HG03457 (cell line): ENCODE results near the gene SHCBP1.
"Not testable (repeated sequence)": the region's sequence is repeated elsewhere in the genome, so short reads cannot be mapped to it uniquely, and the experiment has no call there.

ENCODE experiments used
- ATAC-seq: cut with Tn5 transposase; IDR thresholded peaks from one replicate; pipeline ENCODE4 v1.9.1; 2021; ENCODE audit warnings: moderate number of reproducible peaks; ENCODE audit not compliant: unreplicated experiment

Gene SHCBP1, protein sequence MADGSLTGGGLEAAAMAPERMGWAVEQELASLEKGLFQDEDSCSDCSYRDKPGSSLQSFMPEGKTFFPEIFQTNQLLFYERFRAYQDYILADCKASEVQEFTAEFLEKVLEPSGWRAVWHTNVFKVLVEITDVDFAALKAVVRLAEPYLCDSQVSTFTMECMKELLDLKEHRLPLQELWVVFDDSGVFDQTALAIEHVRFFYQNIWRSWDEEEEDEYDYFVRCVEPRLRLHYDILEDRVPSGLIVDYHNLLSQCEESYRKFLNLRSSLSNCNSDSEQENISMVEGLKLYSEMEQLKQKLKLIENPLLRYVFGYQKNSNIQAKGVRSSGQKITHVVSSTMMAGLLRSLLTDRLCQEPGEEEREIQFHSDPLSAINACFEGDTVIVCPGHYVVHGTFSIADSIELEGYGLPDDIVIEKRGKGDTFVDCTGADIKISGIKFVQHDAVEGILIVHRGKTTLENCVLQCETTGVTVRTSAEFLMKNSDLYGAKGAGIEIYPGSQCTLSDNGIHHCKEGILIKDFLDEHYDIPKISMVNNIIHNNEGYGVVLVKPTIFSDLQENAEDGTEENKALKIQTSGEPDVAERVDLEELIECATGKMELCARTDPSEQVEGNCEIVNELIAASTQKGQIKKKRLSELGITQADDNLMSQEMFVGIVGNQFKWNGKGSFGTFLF

DNA sequence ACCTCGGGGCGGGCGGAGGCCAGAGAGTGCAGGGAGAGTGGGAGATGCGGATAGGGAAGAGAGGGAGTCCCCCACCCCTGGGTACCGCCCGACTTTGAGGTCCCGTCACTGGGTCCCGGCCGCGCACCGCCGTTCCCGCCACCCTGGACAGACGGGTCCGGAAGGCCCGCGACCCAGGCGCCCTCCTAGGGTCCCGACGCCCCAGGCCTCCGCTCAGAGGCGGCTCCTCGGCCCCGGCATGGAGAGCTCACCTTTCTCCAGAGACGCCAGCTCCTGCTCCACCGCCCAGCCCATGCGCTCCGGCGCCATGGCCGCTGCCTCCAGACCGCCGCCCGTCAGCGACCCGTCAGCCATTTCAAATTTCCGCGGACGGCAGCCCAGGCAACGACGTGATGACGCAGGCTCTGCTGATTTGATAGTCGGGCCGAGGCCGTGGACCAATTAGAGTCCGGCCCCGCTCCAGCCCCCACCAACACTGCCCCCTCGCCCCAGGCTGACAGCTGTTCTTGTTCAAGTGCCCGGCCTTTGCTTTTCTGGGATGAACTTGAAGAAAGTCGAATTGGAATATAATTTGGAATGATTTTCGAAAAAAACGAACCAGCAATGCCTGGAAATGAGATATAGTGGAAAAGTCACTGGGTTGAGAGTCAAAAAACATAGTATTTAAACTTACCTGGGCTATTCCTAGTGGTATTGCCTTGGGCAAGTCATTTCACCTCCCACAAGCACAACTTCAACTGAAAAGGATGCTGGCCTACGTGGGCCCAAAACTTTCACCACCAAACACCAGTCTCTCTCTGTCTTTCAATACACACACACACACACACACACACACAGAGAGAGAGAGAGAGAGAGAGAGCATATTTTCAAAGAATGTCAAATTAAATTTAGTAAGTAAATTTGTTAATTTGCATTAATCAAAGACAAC, at the start of gene SHCBP1:
Gene SHCBP1, minus strand, starts transcription at position 374 of the 928 bp plus-strand sequence. Its CDS starts 20 bp downstream, at position 354.
- ATAC-seq, result peak; percentile 90

DNA sequence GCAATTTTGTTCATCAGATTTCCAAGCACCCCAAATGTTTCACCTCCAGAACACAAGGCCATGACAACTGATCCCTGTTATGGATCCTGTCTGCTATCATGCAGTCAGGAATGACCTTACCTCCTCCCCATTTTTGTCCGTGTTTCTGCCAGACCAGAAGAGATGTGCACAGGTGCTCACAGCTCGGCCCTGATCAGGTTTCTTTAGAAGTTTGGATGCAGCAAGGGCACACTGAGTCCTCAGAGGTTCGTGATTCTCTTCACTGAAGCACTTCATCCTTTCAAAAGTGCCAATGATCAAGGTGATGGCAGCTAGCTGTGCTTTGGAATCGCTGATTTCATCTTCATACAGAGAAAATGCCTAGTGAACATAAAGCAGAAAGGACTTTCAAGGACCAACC, 40.9 kb upstream of the SHCBP1 start:
- no peak for ATAC-seq

DNA sequence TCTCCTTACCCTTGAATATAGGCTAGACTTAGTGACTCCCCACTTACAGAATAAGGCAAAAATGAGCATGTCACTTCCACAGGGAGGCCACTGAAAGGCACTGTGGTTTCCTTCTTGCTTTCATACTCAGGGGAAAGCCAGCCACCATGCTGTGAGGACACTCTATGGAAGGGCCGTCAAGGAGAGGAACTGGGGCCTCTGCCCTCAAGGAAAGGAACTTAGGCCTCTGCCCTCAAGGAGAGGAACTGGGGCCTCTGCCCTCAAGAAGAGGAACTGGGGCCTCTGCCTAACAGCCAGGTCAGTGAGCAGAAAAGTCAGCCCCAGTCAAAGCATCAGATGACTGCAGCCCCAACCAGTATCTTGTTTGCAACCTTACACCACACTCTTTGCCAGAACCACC, 37.7 kb upstream of the SHCBP1 start:
- ATAC-seq, result peak; percentile 89

DNA sequence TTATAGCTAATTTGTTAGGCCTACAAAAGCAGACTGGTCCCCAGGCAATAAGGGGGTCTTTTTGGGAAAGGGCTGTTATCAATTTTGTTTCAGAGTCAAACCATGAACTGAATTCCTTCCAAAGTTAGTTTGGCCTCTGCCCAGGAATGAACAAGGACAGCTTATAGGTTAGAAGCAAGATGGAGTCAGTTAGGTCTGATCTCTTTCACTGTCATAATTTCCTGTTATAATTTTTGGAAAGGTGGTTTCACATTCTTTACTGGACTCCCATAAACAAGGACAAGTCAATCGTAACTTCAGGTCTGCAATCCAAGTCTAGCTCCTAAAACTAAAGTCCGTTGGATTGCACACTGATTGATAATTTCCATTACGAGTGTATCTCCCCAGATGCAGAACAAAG, 30.1 kb upstream of the SHCBP1 start:
- no peak for ATAC-seq

DNA sequence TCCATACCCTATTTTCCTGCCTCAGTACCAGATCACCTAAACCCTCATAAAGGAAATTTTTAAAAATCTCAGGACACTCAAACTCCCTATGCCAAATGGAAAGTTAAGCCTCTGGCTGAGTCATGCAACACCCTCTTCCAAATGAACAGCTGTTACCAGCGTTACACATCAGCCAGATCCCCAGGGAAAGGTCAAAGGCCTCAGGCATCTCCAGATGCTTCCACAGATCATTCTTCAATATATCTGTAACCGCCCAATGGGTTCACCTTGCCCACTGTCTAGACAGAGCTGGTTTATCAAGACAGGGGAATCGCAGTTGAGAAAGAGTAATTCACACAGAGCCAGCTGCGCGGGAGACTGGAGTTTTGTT, 29.1 kb upstream of the SHCBP1 start:
- ATAC-seq, result no peak

DNA sequence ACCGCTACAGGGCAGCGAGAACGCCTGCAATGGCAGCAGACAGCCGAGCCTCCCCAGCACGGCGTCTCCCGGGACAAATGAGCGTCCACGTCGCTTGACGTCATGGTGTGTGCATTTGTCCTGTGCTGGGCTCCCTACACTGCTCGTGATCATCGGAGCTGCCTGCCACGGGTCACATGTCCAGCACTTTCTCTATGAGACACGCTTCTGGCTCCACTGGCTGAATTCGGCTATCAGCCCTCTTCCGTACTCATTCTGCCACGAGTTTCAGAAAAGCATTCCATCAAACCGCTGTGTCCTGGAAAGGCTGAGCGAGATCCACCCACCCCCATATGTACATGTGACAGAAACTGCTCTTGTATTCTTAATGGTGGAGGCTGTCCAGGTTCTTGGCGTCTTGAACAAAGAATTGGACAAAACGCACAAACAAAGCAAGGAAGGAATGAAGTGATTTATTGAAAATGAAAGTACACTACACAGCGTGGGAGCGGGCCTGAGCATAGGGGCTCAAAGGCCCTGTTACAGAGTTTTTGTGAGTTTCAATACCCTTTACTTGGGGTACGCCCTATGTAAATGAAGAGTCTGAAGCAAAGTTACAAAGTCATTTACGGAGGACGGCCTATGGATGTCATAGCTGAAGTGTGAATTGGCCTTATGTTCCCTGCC, 28.5 kb upstream of the SHCBP1 start:
- ATAC-seq, result no peak

DNA sequence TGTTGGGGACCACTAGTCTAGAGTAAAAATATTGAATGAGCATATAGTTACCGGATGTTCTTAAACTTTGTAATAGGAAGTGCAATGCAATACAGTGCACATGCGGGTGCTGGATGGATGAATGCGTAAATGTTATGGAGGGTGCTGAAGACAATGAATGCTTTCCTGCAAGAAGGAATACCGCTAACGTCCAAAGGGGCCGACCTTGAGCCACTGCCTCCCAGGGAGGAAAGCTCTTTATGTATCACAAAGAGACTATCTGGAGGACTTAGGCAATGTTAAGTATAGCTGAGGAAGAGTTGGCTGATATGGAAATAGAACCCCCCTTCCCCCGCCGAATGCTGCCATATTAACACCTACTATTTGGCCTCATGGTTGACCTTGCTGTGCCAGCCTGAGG, 27.5 kb upstream of the SHCBP1 start:
- ATAC-seq, result no peak

DNA sequence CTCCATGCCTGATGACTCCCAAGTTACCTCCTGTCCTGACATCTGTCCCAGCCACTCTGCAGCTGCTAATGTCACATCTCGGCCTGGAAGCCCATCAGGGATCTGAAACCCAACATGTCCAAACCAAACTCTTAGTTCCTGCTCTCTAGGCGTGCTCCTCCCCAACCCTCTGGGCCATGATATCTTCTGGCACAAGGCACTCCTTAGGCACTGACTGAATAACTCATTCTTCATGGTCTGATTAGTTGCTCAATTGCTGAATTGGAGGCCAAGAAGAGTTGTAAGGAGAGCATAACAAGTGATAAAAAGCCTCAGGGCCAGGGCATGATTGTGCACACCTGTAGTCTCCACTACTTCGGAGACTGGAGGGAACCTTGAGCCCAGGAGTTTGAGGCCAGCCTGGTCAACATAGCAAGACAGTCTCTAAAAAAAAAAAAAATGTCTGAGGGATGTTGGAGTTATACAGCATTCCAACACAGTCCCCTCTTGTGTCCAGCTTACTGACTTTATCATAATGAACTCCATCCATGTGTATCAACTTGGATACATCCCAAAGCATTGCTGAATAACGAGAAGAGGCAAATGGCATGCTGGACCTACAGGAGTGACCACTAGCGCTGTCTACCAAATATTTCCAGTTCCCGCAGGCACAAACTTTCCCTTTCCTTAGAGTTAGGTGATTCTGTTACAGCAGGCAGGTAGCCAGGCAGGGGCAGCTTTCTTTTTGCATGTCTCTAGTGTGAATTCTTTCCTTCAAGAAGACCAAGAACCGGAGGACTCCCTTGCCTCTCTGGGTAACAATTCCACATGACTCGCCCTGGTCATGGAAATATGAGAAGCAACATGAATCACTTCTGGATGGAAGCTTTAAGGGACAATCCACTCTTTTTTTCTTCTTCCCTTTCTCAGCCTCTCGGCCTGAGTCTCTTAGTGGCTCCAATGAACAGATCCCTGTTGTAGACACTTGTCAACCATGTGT, 18.1 kb upstream of the SHCBP1 start:
- no peak for ATAC-seq

DNA sequence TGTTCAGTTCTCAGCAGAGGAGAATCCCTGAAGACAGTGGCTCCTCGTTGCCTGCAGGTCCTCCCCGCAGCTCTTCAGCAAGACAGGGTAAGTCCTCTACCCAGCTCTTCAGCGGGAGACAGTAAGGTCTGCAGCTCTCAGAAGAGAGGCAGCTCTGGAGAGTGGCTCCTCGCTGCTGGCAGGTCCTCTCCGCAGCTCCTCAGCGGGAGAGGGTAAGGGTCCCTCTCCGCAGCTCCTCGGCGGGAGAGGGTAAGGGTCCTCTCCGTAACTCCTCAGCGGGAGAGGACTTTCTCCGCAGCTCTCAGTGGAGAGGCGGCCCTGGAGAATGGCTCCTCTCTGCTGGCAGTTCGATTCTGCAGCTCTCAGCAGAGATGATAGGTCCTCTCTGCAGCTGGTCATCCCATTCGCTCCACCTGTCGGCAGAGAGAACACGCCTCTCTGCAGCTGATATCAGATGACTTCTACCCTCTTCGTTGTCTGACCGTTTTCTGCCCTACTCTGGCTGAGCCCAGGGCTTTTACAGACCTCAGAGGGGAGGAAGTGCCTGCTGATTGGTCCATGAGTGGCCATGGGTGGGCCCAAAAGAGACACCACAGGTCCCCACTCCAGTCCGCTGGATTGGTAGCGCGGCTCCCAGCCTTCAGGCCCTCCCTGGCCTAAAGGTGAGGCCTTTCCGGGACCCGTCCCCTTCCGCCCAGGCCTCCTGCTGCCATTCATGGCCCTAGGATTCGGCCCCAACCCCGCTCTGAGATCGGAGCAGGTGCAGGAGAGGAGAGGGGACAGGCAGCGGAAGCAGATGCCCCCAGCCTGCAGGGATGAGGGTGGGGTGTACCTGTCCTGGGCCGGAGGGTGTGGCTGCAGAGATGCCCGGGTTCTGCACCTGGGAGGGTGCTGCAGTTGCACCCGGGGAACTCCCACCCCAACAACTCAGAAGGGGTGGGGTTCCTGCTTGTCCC, 11.9 kb upstream of the SHCBP1 start:
- no peak for ATAC-seq

DNA sequence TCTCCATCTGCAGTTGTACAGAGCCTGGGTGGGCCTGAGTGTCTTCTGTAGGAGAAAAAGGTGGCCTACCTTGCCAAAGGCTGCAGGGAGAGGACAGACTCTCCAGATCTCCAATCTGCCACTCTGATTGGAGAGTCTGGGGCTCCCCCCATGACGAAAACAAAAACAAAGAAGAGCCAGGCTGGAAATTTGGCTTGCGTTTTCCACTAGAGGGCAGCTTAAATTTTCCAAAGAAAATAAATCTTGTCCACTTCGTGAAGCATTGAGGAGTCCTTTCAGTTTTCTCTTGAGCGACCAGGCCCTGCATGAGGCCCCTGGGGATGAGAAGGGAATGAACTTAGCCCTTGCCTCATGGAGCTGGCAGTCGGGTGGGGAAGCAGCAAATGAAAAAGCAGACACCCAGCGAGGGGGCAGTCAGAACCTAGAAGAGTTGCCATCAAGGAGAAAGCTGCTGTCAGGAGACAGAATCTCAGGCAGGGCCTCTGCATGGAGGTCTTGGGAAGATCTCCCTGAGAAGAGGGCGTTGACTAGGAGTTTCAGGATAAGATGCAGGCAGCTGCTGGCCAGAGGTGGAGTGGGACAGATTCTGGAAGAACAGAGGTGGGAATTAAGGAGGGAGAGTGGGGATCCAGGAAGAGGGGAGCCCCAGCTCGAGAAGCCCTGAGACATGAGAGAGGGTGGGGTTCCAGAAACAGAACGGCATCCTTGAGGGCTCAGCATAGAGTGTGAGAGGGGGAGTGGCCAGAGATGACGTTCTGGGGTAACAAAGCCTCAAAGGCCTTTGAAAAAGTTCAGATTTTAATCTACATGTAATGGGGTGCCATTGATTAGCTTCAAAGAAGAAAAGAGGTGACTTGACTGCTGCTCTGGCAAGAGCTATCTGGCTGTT, 8.4 kb upstream of the SHCBP1 start:
- ATAC-seq, result no peak

DNA sequence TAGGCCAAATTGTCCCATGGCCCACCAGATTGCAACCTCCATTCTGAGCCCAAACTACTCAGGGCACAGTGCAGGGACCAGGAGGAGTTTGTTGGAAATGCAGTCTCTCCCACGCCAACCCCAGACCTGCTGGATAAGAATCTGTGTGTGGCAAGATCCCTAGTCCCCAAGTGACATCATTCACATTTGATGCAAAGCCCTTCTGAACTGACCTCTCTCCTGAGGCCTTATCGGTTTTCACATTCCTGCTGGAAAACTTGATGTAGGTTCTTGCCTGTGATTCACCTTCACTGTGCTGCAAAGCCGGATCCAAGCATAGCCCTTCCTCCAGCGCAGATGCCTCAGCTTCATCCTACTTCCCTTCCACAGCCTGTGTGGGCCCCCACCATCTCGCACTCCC, 6.6 kb upstream of the SHCBP1 start:
- no peak for ATAC-seq

DNA sequence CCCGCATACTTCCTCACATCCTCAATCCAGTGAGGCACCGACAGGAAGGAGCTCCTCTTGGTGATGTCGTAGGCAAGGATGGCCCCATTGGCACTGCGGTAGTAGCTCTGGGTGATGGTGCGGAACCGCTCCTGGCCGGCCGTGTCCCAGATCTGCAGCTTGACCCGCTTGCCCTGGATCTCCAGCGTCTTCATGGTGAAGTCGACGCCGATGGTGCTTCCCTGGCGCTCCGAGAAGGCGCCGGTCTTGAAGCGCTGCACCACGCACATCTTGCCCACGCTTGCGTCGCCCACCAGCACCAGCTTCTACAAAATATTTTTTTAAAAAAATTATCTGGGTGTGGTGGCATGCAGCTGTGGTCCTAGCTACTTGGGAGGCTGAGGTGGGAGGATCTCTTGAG, 5.5 kb upstream of the SHCBP1 start:
- ATAC-seq, result not testable (repeated sequence)

DNA sequence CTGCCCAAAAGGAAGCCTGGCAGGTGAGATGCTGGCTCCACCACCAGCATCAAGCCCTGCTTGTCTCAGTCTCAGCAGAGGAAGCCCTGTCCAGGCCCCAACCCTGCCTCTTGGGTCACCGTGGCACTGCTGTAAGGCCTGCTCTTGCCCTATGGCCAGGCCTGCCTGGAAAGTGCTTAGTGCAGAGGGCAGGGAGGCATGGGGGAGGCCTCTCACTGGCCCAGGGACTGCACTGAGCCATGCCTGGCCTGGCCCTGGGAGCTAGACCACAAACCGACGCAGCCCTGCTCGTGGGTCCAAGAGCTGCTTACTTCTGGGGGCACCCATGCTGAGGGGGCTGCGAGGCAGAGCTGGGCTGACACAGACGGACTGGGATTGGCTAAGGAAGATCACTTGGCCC, 3.7 kb upstream of the SHCBP1 start:
- ATAC-seq, result not testable (repeated sequence)

DNA sequence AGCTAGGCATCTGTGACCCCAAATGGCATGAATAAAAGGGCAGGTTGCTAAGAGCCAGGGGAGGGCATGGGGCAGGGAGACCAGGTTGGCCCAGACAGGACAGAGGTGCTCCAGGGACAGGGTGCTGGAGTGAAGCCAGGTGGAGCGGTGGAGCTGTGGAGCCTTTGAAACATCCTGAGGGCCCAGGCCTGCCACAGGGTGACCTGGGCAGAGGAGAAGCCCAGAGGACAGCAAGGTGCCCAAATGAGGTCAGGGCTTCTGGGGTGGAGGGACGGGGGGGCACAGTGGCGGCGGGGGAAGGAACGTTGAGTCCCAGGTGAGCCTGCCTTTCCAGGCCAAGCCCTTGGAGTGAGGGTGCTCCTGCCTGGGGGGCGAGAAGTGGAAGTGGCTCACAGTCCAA, 2.5 kb upstream of the SHCBP1 start:
- not testable (repeated sequence) for ATAC-seq

DNA sequence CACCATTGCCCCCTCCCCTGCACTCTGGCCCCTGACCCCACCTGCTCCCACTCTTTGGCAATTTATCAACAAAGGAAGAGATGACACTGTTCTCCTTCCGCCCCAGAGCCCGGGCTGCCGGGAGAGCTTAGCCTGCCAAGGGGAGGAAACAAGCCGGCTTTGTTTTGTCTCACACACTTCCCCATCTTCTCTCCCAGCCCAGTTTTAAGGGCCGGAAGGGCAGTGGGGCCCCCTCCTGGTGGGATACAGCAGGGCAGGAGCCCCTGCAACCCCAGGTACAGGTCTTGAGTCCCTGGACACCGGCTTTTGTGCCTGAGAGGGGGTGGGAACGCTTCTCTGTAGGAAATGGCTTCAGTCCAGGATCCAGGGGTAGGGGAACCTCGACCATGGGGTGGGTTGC, 2.1 kb upstream of the SHCBP1 start:
- not testable (repeated sequence) for ATAC-seq

DNA sequence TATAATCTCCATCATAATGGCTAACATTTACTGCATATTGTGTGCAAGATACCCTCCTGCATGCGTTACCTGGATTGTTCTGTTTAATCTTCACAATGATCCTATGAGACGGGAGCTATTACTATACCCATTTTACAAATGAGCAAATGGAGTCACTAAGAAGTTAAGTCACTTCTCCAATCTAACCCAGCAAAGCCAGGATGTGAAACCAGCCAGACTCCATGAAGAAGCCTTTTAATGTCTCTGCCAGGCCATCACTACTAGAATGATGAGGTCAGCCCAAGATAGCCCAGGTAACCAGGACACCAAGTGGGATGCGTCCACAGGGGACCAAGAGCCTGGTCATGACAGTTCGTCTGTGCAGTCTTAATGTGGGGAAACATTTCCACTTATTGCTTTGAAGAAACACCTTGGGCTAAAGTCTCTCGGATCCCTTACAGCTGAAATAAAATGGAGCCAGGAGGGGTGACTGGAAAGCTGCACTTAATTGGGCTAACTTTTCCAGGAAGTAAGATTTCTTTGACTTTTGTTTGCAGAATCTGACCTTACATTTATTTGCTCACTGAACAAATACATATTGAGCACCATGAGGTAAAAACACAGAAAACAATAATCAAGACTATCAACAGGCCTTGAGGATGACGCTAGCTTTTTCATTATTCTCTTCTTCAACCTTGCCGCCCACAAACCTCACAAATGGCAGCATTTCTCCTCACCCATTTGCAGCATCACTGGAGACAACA, 926 bp upstream of the SHCBP1 start:
- ATAC-seq, result no peak
